Measurements from ENCODE around the gene TNRC6B. TPM values are rescaled to one million over a fixed set of nuclear protein-coding genes. Genes with fewer than 3 reads are reported as not detected.

TNRC6B gene
- total RNA-seq, 2 experiments from 2014 or later = 27.9 to 29.2 TPM

- ChIA-PET POLR2A (interaction anchor here (0.7 kb wide), 1 partner anchor 104 kb away, joined by 5 read pairs; no protein-coding TSS in a partner anchor), CTCF (no interaction called here)
Measured at GRCh38 chr22:40328546-40329456, 151.1 kb downstream of the TNRC6B start.

DNA sequence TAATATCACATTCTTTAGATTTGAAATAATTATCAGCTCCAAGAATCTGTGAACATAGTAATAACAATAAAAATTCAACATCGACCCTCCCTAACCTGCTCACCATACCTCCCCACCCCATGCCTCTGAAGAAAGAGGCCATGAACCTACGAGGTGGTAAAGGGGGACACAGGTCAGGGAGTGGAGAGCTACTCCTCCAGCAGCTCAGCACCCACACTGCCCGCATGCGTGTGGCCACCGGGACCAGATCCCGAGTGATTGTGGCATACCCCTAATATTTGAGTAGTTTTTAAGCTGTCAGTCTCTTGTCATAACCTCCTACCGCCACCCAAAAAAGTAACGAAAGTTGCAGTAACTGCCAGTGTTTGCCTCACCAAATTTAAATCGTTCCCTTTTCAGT, 151.7 kb downstream of the TNRC6B start:
- ChIA-PET POLR2A (no interaction called here), CTCF (no interaction called here)

DNA sequence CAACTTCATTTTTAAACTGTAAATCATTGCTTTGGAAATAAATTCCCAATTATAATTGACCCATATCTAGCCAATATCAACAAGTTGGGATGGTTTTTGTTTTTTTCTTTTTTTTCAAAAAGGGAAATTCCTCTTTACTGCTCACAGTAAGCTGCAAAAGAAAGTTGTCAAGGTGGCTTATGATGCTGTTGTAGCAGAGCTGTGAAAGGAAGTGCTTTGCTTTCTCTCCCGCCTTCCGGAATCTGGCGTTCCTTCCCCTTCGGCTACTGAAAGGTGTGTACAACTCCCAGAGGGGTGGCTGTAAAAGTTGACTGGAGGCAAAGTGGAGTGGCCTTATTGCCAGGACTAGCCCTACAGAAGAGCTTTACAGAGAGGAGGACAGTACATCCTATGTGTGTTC, 152.4 kb downstream of the TNRC6B start:
- POLR2A ChIA-PET = interaction anchor here (0.5 kb wide), 1 partner anchor 15 kb away, joined by 4 read pairs; no protein-coding TSS in a partner anchor
- CTCF ChIA-PET = no interaction called here

- CTCF ChIA-PET = no interaction called here
Measured at GRCh38 chr22:40330615-40331014, 152.9 kb downstream of the TNRC6B start.

GRCh38 chr22:40331706-40332105, 154.0 kb downstream of the TNRC6B start:
- ChIA-PET CTCF (no interaction called here), POLR2A (interaction anchor here (1.0 kb wide), 1 partner anchor 15 kb away, joined by 3 read pairs; no protein-coding TSS in a partner anchor)

More at GRCh38 chr22:40330615-40331014, 152.9 kb downstream of the TNRC6B start:
- POLR2A ChIA-PET = no interaction called here

DNA sequence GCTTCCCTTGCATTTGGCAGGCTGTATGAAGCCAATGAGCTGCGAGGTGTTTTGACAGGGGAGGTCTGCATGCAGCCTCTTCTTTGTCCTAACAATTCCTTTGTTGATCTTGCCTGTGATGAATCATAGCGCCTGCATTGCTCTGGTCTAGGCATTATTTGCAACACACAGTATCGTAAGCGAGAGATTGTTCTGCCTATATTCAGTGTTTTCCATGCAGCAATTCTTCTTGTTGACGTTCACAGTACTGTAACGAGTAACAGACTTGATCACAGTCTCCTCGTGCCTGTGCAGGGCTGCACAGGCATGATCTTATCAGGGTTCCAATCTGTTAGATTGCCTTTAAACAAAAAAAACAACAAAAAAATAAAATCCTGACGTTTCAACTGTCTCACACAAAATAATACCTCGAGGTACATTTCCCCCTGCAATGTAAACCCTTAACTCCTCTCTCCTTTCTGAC, 154.6 kb downstream of the TNRC6B start:
- ChIA-PET POLR2A (interaction anchor here (1.0 kb wide), 1 partner anchor 15 kb away, joined by 3 read pairs; no protein-coding TSS in a partner anchor), CTCF (interaction anchor here (1.5 kb wide), 1 partner anchor 16 kb away, joined by 3 read pairs; no protein-coding TSS in a partner anchor)

DNA sequence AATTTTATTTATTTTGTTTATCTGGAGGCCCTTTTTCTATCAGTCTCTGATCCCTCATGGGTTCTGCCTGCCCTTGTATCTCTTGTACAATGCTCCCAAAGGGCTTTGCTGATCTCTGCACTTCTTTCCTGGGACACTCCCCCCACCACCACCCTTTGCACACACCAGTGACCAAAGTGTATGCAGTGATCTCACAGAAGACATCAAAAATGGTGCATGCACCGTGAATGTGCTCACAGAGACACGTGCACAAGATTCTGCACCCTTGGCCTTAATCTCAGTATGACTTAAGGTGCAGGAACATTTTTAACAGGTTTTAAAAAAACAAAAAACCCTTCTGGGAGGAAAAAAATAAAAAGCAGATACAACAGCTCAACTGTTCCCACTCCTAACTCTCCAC, 156.3 kb downstream of the TNRC6B start:
- ChIA-PET POLR2A (interaction anchor here (1.4 kb wide), 1 partner anchor 12 kb away, joined by 3 read pairs; no protein-coding TSS in a partner anchor), CTCF (interaction anchor here (1.5 kb wide), 1 partner anchor 14 kb away, joined by 3 read pairs; no protein-coding TSS in a partner anchor)

DNA sequence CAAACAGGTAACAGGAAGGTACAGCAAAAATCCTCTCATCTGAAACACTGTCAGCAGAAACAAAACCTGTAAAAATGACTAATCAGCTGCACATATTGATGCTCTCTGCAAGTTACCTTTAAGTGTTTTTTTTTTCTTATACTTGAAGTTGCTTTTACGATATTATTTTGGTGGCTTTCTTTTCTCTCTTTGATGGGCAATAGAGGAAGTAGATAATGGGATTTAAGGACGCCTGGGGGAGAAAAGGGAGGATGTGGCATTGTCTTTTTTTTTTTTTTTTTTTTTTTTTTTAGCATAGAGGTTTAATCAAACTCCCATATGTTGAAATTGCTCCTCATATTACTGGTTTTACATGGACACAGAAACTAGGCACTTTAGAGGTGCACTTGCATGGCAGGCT, 157.2 kb downstream of the TNRC6B start:
- CTCF ChIA-PET = interaction anchor here (2.0 kb wide), 1 partner anchor 10 kb away, joined by 8 read pairs; no protein-coding TSS in a partner anchor

GRCh38 chr22:40335358-40335757, 157.6 kb downstream of the TNRC6B start:
- CTCF ChIA-PET = interaction anchor here (0.6 to 2.0 kb wide), 3 partner anchors 10 to 1382 kb away, joined by 3 to 8 read pairs (median 3); no protein-coding TSS in a partner anchor
- POLR2A ChIA-PET = interaction anchor here (0.6 to 2.0 kb wide), 3 partner anchors 10 to 47 kb away, joined by 6 to 9 read pairs (median 7); partner anchors contain the start of gene ADSL

More for the DNA sequence above, 157.2 kb downstream of the TNRC6B start:
- POLR2A ChIA-PET = interaction anchor here (0.6 kb wide), 2 partner anchors 11 to 46 kb away, joined by 6 to 7 read pairs; no protein-coding TSS in a partner anchor

GRCh38 chr22:40340044-40340443, 162.3 kb downstream of the TNRC6B start:
- POLR2A ChIA-PET = no interaction called here
- CTCF ChIA-PET = no interaction called here

- ChIA-PET CTCF (no interaction called here), POLR2A (interaction anchor here (0.7 kb wide), 1 partner anchor 11 kb away, joined by 4 read pairs; no protein-coding TSS in a partner anchor)
Measured at GRCh38 chr22:40341604-40342003, 163.9 kb downstream of the TNRC6B start.

GRCh38 chr22:40342521-40342920, 164.8 kb downstream of the TNRC6B start:
- CTCF ChIA-PET = no interaction called here
- POLR2A ChIA-PET = no interaction called here

DNA sequence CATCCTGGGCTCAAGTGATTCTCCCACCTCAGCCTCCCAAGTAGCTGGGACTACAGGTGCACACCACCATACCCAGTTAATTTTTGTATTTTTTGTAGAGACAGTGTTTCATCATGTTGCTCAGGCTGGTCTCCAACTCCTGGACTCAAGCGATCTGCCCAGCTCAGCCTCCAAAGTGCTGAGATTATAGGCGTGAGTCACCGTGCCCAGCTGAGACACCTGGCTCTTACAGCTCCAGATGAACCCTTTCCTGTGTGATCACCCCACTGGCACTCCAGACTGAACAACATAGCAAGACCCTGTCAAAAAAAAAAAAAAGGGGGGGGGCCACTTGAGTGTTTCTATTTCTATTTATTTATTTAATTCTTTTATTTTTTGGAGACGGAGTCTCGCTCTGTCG, 167.5 kb downstream of the TNRC6B start:
- CTCF ChIA-PET = interaction anchor here (0.6 to 1.4 kb wide), 7 partner anchors 9 to 454 kb away, joined by 3 to 8 read pairs (median 4); no protein-coding TSS in a partner anchor
- POLR2A ChIA-PET = interaction anchor here (0.6 to 3.1 kb wide), 10 partner anchors 9 to 705 kb away, joined by 3 to 32 read pairs (median 6); partner anchors contain the start of genes SGSM3 and TNRC6B

DNA sequence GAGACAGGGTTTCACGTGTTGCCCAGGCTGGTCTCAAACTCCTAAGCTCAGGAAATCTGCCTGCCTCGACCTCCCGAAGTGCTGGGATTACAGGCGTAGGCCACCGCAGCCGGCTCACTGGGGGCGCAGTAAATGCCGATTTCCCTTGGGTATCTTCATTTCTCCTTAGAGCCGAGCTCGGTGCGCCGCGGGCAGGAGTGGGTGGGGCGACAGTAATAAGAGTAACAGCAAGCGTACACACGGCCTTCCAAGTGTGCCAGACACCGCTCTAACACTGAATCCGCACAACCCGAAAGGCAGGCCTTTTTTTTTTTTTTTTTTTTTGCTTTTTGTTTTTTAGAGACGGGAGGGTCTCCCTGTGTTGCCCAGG, 168.1 kb downstream of the TNRC6B start:
- POLR2A ChIA-PET = interaction anchor here (0.6 to 3.1 kb wide), 9 partner anchors 9 to 705 kb away, joined by 3 to 32 read pairs (median 6); partner anchors contain the start of genes SGSM3 and TNRC6B

GRCh38 chr22:40346185-40347118, 168.7 kb downstream of the TNRC6B start, which contains the start of gene ADSL:
Gene ADSL, plus strand, starts transcription at chr22:40346500. Its CDS starts 59 bp downstream, at chr22:40346559.
- CTCF ChIA-PET = interaction anchor here (0.8 to 2.3 kb wide), 10 partner anchors 19 to 302 kb away, joined by 3 to 11 read pairs (median 3); no protein-coding TSS in a partner anchor
- POLR2A ChIA-PET = interaction anchor here (0.6 to 3.1 kb wide), 11 partner anchors 10 to 511 kb away, joined by 3 to 32 read pairs (median 5); partner anchors contain the start of genes SGSM3, TNRC6B and XPNPEP3

More for the DNA sequence above, 168.1 kb downstream of the TNRC6B start:
- CTCF ChIA-PET = interaction anchor here (0.8 to 1.7 kb wide), 8 partner anchors 10 to 302 kb away, joined by 3 to 8 read pairs (median 3); no protein-coding TSS in a partner anchor

- ChIA-PET CTCF (interaction anchor here (0.7 to 2.3 kb wide), 20 partner anchors 14 to 322 kb away, joined by 3 to 11 read pairs (median 4); no protein-coding TSS in a partner anchor), POLR2A (interaction anchor here (0.6 to 3.1 kb wide), 4 partner anchors 15 to 510 kb away, joined by 3 to 32 read pairs (median 6); partner anchors contain the start of genes TNRC6B and XPNPEP3)
Measured at GRCh38 chr22:40347300-40347699, 169.6 kb downstream of the TNRC6B start.

DNA sequence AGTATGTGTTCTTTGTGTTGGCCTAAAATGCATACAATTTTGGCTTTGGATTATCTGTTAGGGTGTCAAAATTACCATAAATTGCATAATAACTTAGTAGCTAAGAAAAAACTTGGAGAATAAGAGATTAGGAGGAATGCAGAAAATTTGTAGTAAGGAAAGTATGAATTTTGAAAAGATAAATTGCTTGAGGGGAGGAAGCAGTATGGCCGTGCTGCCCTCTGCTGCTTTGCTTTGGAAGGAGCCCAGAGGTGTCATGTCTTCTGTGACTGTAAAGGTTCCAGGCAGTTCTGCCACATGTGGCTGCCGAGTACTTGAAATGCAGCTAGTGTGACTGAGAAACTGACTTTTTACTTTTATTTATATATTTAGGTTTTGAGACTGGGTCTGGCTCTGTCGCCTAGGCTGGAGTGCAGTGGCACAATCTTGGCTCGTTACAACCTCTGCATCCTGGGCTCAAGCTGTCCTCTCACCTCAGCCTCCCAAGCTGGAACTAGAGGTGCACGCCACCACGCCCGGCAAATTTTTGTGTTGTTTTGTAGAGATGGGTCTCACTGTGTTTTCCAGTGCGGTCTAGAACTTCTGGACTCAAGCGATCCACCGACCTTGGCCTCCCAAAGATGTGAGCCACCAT, 170.4 kb downstream of the TNRC6B start:
- ChIA-PET CTCF (interaction anchor here (0.6 to 2.3 kb wide), 26 partner anchors 10 to 1361 kb away, joined by 3 to 11 read pairs (median 4); no protein-coding TSS in a partner anchor), POLR2A (interaction anchor here (1.0 to 3.1 kb wide), 3 partner anchors 58 to 304 kb away, joined by 7 to 32 read pairs (median 8); partner anchors contain the start of gene TNRC6B)
